ENCODE measurements around the gene UFSP2. TPM values are rescaled to one million over a fixed set of nuclear protein-coding genes. Genes with fewer than 3 reads are reported as not detected.

The UFSP2 gene
- total and polyA plus RNA-seq, 2 donors from 2014 or later: 47.1 to 47.3 TPM

- no peak for TF ChIP-seq CTCF (IDR thresholded peaks at IDR 0.05; ENCODE audit: borderline replicate concordance, extremely low read depth, insufficient read depth)
- H3K9me3 ChIP-seq (ENCODE audit: control insufficient read depth in 2 of 3, insufficient read depth in 1 of 3, low read length in 3 of 3): no peaks in the 10 kb centered on the region
- H3K9ac ChIP-seq (ENCODE audit: low read length in 3 of 3): no peak overlapping the region
- intact Hi-C loops (cut with DNase I): no loop called here
- no peaks in the 10 kb centered on the region for H3K27me3 ChIP-seq (ENCODE audit: control insufficient read depth, insufficient read depth, low read length)
- H3K27ac ChIP-seq (ENCODE audit: low read depth in 2 of 2, low read length in 2 of 2): no peak overlapping the region
- no peak overlapping the region for H3K4me3 ChIP-seq (ENCODE audit: low read length in 3 of 3)
- FAIRE-seq (no peak), DNase-seq (no peak)
- no peaks in the 10 kb centered on the region for H3K4me1 ChIP-seq (ENCODE audit: control insufficient read depth in 2 of 3, insufficient read depth in 2 of 3, low read depth in 1 of 3, low read length in 3 of 3)
- H3K36me3 ChIP-seq (ENCODE audit: control insufficient read depth in 2 of 3, insufficient read depth in 3 of 3, low read length in 3 of 3): no peaks in the 10 kb centered on the region
Measured at GRCh38 chr4:185380320-185380719, 45.4 kb downstream of the UFSP2 start.

GRCh38 chr4:185379326-185380295, 46.2 kb downstream of the UFSP2 start:
- H3K36me3 ChIP-seq (ENCODE audit: control insufficient read depth in 2 of 3, insufficient read depth in 3 of 3, low read length in 3 of 3): no peaks in the 10 kb centered on the region
- intact Hi-C loops (cut with DNase I): no loop called here
- DNase-seq (peak in 1 of 5 donors; percentile 32), FAIRE-seq (no peak)
- H3K27me3 ChIP-seq (ENCODE audit: control insufficient read depth, insufficient read depth, low read length): no peaks in the 10 kb centered on the region
- H3K9me3 ChIP-seq (ENCODE audit: control insufficient read depth in 2 of 3, insufficient read depth in 1 of 3, low read length in 3 of 3): no peaks in the 10 kb centered on the region
- TF ChIP-seq CTCF (IDR thresholded peaks at IDR 0.05; ENCODE audit: borderline replicate concordance, extremely low read depth, insufficient read depth): no peak
- H3K4me1 ChIP-seq (ENCODE audit: control insufficient read depth in 2 of 3, insufficient read depth in 2 of 3, low read depth in 1 of 3, low read length in 3 of 3): no peaks in the 10 kb centered on the region
- H3K9ac ChIP-seq (ENCODE audit: low read length in 3 of 3): no peak overlapping the region
- no peak overlapping the region for H3K4me3 ChIP-seq (ENCODE audit: low read length in 3 of 3)
- no peak overlapping the region for H3K27ac ChIP-seq (ENCODE audit: low read depth in 2 of 2, low read length in 2 of 2)

- Histone ChIP-seq H3K9me3 (ENCODE audit: control insufficient read depth in 2 of 3, insufficient read depth in 1 of 3, low read length in 3 of 3) (no peaks in the 10 kb centered on the region), H3K4me3 (ENCODE audit: low read length in 3 of 3) (no peak overlapping the region), H3K9ac (ENCODE audit: low read length in 3 of 3) (no peak overlapping the region), H3K27me3 (ENCODE audit: control insufficient read depth, insufficient read depth, low read length) (no peaks in the 10 kb centered on the region), H3K36me3 (ENCODE audit: control insufficient read depth in 2 of 3, insufficient read depth in 3 of 3, low read length in 3 of 3) (no peaks in the 10 kb centered on the region), H3K27ac (ENCODE audit: low read depth in 2 of 2, low read length in 2 of 2) (no peak overlapping the region), H3K4me1 (ENCODE audit: control insufficient read depth in 2 of 3, insufficient read depth in 2 of 3, low read depth in 1 of 3, low read length in 3 of 3) (no peaks in the 10 kb centered on the region)
- DNase-seq: no peak
- no peak for TF ChIP-seq CTCF (IDR thresholded peaks at IDR 0.05; ENCODE audit: borderline replicate concordance, extremely low read depth, insufficient read depth)
- FAIRE-seq: no peak
- intact Hi-C loops (cut with DNase I): no loop called here
Measured at GRCh38 chr4:185378264-185378663, 47.5 kb downstream of the UFSP2 start.
